ENCODE data around the gene SMAD6.
"Not testable (repeated sequence)": the region's sequence is repeated elsewhere in the genome, so short reads cannot be mapped to it uniquely, and the experiment has no call there.

Gene SMAD6

DNA sequence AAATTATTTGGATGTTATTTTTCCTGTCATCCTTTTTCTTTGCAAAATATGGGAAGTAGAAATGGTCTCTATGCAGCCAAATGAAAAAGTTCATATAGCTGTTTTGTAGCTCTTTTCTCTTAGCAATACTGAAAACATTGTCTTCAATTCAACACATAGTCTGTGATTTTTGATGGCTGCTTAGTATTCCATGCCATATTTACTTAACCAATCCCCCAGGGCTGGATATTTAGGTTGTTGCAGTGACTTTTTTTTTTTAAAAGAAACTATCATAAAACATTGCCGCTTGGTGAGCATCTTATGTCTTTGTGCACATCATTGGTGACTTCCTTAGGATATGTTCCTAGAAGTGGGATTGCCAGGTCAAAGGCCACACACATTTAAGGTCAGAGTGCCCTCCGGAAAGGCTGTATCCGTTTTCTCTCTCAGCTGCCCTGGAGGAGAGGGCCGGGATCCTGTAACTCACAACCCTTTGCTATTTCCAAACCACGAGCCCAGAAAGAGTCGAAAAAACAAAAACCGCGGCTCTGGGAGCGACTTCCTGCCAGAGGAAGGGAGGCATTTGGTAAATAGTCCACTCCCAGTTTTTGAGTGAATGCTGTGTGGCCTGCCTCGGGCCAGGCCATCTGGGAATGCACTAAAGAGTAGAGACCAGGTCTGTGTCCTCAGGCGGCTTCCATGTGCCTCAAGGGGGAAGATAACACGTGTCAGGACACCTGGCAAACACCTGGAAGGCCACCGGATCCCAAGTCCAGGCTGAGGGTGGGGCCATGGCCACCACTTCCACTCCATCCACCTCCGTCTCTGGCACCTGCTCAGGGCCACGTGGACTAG lies 41.9 kb downstream of the SMAD6 start:
- no peak for DNase-seq (ENCODE audit: low spot score)

DNA sequence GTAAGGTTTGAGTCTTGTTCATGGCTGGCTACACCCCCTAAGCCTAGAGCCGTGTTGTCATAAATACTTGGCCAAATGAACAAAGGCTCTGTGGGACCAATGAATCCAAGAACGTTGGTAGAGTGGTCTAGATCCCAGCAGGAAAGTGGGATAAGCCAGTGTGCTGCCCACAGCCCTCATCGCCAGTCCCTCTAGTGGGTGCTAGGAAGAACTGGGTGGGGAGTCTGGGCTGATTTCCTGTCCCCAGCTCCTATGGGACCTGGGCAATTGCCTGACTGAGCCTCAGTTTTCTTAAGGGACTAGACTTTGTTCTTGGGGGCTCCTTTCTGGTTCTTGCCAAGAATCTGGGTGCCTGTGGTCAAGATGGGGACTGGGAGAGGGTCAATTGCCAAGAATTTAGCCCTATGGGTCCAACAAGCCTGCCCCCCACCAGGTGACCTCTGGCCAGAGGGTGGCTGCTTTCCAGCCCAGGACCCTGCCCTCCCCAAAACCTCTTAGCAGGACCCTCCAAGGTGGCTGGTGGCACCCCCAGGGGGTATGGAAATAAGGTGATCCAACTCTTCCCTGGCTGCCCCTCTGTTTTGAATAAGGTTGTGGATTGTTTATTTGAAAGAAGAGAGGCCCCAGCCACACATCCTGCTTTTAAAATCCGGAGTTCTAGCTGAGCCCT lies 42.7 kb downstream of the SMAD6 start:
- no peak for DNase-seq (ENCODE audit: low spot score)

DNA sequence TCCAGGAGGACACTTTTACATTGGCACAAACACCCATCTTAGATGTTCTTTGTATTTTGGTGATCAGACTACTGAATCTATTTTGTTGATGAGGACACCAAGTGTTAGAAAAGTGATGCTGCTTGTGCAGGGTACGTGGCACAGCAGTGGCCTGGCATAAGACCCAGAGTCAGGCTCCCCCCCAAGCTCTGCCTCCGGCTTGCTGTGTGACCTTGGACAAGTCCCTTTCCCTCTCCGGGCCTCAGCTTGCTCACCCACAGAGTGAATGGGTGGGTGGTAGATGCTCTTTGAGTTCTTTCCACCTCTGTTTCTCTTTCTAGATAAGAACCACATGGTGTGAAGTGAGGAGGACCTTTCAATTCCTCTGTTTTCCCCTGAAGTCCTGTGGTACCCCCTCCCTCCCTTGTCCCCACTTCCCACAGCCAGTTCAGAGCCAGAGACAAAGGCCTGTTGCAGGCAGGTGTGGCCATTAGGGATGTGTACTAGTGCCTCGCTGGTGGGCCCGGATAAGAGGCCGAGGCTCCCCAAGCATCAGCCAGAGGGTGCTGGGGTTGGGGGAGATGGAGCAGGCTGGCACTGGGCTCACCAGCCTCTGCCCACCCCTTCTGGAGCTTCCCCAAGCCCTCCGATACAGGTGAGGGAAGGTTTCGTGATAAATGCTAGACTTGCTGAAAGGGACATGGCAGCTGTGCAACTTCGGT lies 43.6 kb downstream of the SMAD6 start:
- no peak for DNase-seq (ENCODE audit: low spot score)

DNA sequence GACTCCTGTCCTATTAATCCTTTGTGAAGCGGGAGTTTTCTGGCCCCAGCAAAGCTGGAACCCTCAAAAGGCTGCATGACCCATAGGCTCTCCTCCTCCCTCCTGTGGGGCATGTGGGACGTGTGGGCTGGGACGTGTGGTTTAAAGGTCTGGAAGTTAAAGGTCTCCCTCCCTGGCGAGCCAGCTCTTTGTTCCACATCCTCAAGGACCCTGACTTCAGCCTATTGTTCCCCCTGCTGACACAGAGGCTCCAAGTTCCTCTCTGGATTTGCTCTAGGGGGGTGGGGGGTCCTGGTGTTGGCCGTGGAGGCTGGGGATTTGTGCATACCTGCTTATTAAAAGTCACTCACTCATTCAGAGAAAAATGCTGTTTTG lies 44.2 kb downstream of the SMAD6 start:
- no peak for DNase-seq (ENCODE audit: low spot score)

DNA sequence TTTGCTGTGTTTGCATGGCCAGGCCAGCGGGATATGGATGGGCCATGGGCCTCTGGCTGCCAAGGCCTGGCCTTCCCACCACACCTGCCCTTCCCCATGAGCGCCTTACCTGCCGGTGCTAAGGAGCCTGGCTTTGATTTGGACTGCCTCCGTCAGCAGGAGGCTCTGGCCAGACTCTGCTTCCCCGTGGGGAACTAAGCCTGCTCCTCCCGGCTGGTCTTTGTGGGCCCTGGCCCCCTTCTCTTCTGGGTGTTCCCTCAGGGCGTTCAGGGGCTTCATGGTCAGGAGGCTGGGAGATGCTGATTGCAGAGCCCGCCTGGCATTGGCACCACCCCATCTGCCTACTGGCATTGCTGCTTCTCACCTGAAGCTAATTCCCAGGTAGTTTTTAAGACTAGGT lies 45.2 kb downstream of the SMAD6 start:
- no peak for DNase-seq (ENCODE audit: low spot score)

DNA sequence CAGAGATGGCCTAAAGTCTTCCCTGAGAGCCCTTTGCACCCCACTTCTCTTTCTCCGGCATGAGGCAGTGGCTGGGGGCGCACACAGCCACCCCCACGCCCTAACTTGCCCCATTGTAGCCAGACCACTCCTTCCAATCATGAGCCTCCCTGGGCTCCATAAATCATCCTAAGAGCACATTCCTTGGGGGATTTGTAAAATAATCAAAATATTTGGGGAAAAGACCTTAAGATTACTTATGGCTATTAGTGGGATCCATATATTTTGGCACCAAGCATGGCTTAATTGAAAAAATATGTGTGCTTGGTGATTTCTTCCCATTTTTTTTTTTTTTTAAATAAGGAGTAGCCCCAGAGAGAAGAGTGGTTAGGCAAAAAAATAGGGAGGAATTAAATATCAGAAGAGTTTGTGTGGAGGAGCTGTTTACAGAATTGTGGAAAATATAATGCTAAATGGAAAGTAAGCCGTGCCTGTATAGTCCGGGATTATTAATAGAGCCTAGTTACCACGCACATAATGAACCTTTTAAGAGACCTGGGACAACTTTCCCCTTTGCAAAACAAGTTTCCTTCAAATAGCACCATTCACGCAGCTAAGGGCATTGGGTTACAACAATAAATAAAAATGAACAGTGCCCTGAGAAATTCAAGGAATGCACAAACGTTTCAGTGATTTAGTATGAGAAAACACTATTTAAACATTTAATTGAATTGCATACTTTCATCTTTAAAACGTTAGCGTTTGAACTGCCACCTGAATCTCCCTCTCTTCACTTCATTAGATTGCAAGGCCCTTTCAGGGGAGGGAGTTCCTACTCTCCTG lies 46.1 kb downstream of the SMAD6 start:
- no peak for DNase-seq (ENCODE audit: low spot score)

DNA sequence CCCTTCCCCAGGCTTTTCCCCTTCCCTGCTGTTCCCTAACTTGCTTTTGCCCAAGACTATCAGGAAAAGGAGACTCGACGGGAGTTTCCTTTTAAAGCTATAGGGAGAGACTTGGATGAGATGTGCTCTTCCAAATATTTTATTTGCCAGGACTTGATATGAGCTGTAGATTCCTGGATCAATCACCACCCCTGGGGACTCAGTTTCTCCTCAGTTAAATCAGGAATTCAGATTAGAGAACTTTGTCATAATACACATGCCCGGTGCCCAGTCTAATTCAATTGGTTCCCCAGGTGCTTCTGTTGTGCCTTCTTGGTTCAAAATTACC lies 46.6 kb downstream of the SMAD6 start:
- DNase-seq (ENCODE audit: low spot score) = no peak

DNA sequence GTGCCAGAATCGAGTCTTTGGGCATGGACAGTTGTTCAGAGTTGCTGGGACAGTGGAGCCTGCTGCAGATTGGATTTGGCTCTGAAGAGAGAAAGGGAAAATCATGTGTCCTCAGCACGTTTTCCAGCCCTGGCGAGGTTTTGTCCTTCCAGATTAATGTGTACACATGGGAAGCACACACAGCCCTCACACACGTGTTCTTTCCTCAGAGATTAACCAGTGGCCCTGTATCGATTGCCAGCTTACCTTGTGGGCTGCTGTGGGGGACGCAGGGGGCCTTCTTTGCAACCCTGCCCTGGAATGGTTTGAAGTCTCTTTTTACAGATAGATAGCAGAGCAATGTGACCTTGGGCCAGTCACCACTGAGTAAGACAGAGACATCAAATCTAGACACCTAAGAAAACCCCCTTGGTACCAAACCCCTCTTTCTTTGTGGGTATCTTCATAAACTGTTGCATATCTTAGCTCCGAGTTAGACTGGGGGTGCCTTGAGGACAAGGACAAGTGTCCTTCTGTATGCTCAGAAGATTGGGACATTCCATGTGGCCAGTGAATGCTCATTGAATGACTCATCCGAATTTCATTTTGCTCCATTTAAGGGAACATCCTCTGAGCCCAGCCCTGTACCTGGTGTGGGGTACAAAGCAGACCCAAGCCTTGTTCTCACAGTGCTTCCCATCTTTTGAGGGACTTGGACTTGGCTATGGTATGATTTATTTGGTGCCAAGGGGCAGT lies 48.0 kb downstream of the SMAD6 start:
- DNase-seq (ENCODE audit: low spot score) = no peak

DNA sequence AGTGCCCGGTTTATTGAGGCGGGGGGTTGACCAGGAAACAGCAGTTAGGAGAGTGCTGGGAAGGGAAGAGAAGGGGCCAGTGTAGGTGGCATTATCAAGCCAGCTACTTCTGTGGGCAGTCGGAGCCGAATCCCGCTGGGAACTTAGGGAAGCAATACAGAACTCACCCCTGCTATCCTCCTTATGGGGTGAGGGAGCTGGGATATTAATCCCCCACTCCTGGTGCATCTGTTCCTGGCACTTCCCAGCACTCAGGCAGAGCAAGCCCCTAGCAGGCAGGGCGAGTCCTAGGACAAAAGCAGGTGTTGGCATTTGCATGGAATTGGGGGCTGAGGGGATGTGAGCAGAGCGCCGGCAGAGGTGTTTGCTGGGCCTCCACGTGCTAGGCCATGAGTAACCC lies 48.6 kb downstream of the SMAD6 start:
- DNase-seq (ENCODE audit: low spot score) = no peak

DNA sequence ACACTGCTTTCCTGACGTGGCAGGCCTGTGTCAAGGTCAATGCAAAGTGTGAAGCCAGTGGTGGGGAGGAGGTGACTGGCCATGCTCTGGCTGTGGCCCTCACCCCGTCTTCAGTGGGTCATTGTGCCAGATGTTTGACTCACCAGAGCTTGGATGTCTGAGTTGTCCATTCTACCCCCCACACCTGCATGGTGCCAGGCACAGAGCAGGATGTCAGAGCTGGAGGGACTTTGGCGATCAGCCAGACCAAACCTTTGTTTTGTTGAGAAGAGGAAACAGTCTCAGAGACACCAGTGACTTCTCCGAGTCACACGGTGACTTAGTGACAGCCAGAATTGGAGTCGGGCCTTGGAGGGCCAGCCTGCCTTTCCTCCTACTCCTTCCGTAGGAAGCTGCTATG lies 49.5 kb downstream of the SMAD6 start:
- DNase-seq (ENCODE audit: low spot score) = peak; percentile 45

DNA sequence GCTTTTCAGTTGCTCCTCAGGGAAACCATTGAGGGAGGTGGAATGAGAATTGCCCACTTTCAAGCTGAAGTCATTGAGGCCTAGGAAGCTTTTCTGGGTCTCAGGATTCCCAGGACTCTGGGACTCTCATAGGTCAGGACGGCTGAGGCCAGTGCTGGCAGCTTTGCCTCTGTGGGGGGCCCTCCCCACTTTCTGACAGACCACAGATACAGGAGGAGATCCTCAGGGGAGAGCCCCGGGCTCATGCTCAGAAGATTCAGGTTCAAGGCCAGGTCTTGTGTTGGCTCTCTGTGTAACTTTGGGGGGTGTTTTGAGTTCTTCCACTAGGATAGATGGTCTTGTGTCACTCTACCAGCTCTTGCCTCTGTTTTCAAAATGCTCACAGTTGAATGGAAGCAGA lies 50.0 kb downstream of the SMAD6 start:
- no peak for DNase-seq (ENCODE audit: low spot score)

DNA sequence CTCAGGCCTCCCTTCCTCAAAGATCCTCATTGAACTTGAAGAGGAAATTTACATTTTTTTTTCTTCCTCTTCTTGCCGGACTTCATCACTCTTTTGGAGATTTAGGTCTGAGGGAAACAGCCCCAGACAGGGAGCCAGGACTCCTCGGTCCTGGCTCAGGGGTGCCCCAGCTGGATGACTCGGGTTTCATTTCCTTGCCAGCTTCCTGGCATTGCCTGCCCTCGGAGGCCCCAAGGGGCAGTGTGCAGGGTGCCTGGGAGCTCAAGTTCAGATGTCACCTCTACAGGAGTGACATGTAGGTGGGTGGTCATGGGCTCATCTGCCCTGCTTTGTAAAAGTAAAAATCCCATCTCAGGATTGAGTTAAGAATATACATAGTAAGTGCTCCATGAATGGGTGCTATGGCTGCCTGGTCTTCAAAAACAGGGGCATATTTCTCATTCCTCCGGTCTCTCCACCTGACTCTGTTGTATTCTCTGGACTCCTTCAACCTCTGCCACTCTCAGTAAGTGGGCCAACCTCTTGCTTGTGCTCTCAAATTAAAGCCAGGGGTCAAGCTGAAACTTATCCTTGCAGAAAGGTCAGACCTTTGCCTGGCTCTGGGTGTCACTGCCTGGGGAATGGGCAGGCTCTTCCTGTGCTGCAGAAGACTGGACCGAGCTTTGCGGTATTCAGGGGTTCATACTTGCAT lies 51.8 kb downstream of the SMAD6 start:
- no peak for DNase-seq (ENCODE audit: low spot score)

DNA sequence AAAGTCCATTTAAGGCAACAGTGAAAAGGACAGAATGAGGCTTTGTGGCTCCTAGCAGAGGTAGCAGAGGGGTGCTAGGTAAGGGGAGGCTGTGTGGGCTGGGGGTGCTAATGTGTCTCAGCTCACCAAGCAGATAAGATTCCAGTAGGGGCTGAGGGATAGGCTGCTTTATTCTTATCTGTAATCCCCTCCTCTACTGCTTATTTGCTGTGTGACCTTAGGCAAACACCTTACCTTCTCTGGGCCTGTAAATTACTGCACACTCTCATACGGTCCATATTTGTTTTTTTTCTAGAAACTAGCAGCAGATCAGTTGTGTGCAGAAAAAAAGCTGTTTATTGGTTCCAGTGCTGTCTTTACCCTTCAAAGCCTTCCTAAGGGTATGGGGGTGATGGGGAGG lies 52.8 kb downstream of the SMAD6 start:
- no peak for DNase-seq (ENCODE audit: low spot score)

DNA sequence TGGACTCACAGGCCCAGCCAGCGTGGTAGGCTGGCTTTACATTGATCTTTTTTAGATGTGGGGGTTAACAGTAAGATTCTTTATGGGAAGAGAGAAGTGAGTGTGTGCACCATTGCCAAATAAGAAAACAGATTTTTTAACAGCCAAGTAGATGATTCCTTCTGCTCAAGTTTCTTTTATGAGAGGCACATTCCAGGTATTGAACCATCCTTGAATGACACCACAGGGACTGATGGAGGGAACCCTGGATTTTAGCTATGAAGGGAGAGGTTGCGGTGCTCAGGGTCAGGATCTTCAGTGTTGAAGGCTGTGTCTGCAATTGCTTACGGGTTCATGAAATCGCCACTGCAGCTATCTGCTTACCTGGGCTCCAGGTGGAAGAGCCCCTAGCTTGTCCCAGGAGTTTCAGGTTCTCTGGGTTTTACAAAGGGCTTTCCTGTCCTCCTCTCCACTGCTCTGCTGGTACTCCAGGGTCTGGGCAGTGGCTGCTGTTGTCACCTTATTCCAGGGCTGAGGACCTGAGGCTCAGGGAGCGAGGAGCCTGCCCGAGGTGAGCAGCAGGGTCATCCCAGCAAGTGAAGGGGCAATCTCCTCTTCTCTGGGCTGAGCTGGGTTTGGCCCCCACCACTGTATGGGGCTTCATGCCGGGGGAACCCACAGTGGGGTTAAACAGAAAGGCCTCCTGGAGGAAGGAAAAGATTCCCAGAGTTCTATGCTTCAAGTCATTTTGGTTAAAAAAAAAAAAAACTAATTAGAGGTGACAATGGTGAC lies 53.4 kb downstream of the SMAD6 start:
- no peak for DNase-seq (ENCODE audit: low spot score)

DNA sequence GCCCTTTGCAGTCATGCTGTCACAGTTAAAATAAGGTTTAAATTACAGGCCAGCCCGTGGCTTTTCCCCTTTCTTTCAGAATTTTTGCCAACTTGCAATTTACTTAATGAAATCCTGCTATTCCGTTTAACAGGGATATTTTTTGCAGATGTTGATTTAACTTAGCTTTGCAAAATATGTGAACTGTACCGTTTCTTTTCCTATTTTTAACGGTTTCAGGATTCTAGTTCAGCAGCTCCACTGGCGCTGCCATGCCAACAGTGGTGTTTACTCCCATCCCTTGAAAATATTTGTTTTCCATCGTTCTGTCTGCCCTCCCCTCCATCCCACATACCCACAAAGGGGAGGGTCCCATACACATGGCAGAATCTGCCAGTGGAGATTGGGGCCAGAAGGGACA lies 54.3 kb downstream of the SMAD6 start:
- no peak for DNase-seq (ENCODE audit: low spot score)

DNA sequence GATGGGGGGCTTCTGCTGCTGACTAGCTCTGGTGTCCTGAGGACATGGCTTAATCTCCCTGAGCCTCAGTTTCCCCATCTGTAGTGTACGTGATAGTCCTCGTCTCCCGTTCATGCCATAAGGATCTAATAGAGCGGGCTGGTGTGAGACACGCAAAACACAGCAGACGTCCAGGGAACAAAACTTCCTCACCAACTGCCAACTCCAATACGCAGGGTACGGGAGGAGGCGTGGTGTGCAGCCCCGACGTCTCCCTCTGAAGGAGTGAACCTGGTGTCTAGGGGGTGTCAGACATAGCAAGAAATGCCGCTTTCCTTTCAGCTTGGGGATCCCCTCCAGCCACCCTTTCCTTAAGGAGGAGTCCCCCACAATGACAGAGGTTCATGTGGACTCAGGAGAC lies 55.0 kb downstream of the SMAD6 start:
- no peak for DNase-seq (ENCODE audit: low spot score)

DNA sequence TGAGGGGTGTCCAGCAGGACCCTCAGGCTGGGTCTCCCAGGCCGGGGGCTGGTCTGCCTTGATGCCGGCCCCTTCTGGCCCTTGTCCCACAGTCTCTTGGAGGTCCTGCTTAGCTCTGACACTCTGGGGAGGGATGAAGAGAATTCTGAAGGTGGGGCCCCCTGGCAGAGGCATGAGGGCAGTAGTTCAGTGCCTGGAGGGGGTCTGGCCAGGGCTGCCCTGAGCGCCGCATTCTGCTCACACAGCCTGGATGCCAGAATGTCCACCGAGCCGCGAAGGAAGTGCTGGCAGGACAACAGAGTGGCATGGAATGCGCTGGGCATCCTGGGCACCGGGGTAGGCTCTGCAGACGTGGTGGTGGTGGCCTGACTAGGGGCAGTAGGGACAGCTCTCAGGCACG lies 55.5 kb downstream of the SMAD6 start:
- no peak for DNase-seq (ENCODE audit: low spot score)

DNA sequence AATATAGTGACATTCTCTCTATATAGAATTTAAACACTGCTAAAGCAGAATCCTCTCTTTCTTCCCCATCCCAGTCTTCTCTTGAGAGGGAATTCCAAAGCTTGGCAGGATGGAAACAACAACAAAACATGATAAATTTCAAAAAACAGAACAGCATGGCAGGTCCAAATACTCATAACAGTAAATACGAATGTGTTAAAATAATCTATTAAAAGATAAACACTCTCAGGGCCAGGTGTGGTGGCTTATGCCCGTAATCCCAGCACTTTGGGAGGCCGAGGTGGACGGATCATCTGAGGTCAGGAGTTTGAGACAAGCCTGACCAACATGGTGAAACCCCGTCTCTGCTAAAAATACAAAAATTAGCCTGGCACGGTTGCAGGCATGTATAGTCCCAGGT lies 56.2 kb downstream of the SMAD6 start:
- DNase-seq (ENCODE audit: low spot score) = not testable (repeated sequence)

DNA sequence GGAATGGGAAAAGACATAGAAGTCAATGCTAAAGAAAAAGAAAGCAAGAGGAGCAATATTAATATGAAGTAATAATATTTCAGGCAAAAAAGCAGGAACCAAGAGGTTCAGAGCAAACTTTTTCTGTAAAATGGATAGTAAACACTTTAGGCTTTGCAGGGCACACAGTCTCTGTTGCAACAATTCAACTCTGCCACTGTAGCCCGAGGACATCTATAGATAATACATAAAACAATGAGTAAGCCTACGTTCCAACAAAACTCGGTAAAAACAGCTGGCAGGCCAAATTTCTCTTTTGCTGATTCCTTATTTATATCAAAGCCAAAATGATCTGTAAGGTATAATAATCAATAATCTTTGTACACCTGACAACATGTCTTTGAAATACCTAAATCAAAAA lies 56.8 kb downstream of the SMAD6 start:
- DNase-seq (ENCODE audit: low spot score) = no peak
